Measurements from ENCODE around the gene ARIH2.
A peak's percentile ranks its signal among the peaks of the same experiment; 100 is the strongest.

ARIH2 gene

DNA sequence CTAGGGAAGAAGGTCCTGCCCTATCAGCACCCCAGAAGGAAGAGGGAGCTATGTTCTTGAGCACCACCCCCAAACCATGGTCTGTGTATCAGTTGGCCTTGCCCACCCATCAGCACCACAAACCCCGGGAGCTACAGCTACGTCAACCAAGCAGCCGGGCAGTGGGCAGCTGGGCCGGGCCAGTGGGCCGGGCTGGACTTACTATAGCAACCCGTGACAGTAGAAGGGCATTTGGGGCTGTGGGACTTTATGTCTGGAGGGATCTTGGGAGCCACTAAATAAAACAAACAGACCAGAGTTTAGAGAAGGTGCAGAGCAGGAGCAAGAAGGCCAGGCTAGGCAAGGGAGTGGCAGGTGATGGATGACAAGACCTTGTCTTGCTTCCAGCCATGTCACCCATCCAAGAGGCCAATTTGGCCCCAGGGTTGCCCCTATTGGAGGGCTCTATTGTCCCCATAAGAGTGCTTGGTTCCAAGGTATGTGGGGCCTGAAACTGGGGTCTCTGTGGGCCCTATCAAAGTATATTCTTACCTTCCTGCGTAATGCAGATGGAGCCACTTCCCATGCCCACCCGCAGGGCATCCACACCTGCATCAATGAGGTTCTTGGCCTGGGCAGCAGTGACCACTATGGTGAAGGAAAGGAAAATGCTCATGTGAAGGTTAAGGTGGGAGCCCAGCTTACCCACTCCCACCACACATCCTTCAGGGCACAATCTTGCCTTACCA is 107.3 kb downstream of the ARIH2 start:
- H3K79me2 ChIP-seq (ENCODE audit: insufficient read depth, low read length) = peaks cover 30% of the 10 kb centered on the region
- H3K9me3 ChIP-seq (ENCODE audit: insufficient read depth, low read length) = no peaks in the 10 kb centered on the region
- no peak overlapping the region for H2AFZ ChIP-seq (ENCODE audit: low read depth, low read length, severe bottlenecking)
- no peaks in the 10 kb centered on the region for H3K9me2 ChIP-seq (replicated peaks; ENCODE audit: insufficient read depth, low read length)
- peak overlapping the region; percentile 61 for H3K27ac ChIP-seq (ENCODE audit: low read depth, low read length)
- H3K27me3 ChIP-seq (ENCODE audit: low read length) = no peaks in the 10 kb centered on the region
- H3K9ac ChIP-seq (ENCODE audit: low read length) = no peak overlapping the region
- H3K36me3 ChIP-seq (ENCODE audit: low read length) = 0 out of 2 replicates have a peak, but pooled peaks cover 11% of the 10 kb centered on the region
- H3K4me2 ChIP-seq (ENCODE audit: low read depth, low read length, poor library complexity, severe bottlenecking) = peak overlapping the region; percentile 21
- H4K20me1 ChIP-seq (ENCODE audit: low read depth, low read length) = no peaks in the 10 kb centered on the region
- H3K4me3 ChIP-seq (ENCODE audit: insufficient read depth, low read length, poor library complexity, severe bottlenecking) = no peak overlapping the region
- peaks cover 33% of the 10 kb centered on the region for H3F3A ChIP-seq (ENCODE audit: insufficient read depth)
- TF ChIP-seq, protein P1, sequence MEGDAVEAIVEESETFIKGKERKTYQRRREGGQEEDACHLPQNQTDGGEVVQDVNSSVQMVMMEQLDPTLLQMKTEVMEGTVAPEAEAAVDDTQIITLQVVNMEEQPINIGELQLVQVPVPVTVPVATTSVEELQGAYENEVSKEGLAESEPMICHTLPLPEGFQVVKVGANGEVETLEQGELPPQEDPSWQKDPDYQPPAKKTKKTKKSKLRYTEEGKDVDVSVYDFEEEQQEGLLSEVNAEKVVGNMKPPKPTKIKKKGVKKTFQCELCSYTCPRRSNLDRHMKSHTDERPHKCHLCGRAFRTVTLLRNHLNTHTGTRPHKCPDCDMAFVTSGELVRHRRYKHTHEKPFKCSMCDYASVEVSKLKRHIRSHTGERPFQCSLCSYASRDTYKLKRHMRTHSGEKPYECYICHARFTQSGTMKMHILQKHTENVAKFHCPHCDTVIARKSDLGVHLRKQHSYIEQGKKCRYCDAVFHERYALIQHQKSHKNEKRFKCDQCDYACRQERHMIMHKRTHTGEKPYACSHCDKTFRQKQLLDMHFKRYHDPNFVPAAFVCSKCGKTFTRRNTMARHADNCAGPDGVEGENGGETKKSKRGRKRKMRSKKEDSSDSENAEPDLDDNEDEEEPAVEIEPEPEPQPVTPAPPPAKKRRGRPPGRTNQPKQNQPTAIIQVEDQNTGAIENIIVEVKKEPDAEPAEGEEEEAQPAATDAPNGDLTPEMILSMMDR (IDR thresholded peaks at IDR 0.05; ENCODE audit: insufficient read depth, low read length, poor library complexity, severe bottlenecking) = no peak
- no peak for TF ChIP-seq EZH2phosphoT487 (conservative IDR thresholded peaks at IDR 0.05; ENCODE audit: low read length)

DNA sequence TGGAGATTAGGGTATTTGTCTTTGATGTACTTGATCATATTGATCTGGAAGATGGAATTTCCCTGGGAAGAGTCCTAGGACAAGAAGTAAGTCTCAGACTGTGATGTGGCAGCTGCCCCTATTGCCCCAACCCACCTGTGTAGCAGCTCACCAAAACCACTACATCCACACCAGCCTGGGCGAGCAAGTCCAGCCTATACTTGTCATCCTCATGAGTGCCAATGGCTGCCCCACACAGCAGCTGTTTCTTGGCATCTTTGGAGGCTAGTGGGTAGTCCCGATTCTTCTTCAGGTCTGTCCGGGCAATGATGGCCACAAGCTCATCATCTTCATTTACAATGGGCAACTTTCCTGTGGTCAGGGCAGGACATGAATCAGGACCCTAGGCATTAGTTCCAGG is 107.9 kb downstream of the ARIH2 start:
- H2AFZ ChIP-seq (ENCODE audit: low read depth, low read length, severe bottlenecking) = no peak overlapping the region
- H3K9me2 ChIP-seq (replicated peaks; ENCODE audit: insufficient read depth, low read length) = no peaks in the 10 kb centered on the region
- TF ChIP-seq EZH2phosphoT487 (conservative IDR thresholded peaks at IDR 0.05; ENCODE audit: low read length) = no peak
- TF ChIP-seq, protein P1 (IDR thresholded peaks at IDR 0.05; ENCODE audit: insufficient read depth, low read length, poor library complexity, severe bottlenecking) = no peak
- H3F3A ChIP-seq (ENCODE audit: insufficient read depth) = peaks cover 33% of the 10 kb centered on the region
- H4K20me1 ChIP-seq (ENCODE audit: low read depth, low read length) = no peaks in the 10 kb centered on the region
- peaks cover 30% of the 10 kb centered on the region for H3K79me2 ChIP-seq (ENCODE audit: insufficient read depth, low read length)
- no peak overlapping the region for H3K4me3 ChIP-seq (ENCODE audit: insufficient read depth, low read length, poor library complexity, severe bottlenecking)
- H3K9ac ChIP-seq (ENCODE audit: low read length) = no peak overlapping the region
- no peak overlapping the region for H3K4me2 ChIP-seq (ENCODE audit: low read depth, low read length, poor library complexity, severe bottlenecking)
- H3K27ac ChIP-seq (ENCODE audit: low read depth, low read length) = no peak overlapping the region
- H3K27me3 ChIP-seq (ENCODE audit: low read length) = no peaks in the 10 kb centered on the region
- H3K9me3 ChIP-seq (ENCODE audit: insufficient read depth, low read length) = no peaks in the 10 kb centered on the region
- 0 out of 2 replicates have a peak, but pooled peaks cover 11% of the 10 kb centered on the region for H3K36me3 ChIP-seq (ENCODE audit: low read length)

DNA sequence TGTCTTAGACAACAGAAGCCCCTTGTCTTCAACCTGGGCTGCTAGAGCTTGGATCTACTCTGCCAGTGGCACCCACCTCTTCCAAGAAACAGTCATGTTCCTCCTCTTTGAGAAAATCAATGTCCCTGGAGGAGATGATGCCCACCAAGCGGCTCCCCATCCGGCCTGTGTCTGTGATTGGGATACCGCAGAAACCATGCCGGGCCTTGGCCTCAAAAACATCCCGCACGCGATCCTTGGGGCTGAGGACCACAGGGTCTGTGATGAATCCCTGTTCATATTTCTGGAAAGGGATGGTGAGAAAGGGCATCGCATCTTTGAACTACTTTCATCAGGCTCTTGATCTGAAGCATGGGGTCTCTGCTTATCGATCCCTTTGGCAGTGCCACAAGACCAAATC is 109.0 kb downstream of the ARIH2 start:
- Histone ChIP-seq H3K27ac (ENCODE audit: low read depth, low read length) (0 out of 2 replicates have a peak overlapping the region, but pooled peaks have one; percentile 59), H3K79me2 (ENCODE audit: insufficient read depth, low read length) (peaks cover 25% of the 10 kb centered on the region), H3K9ac (ENCODE audit: low read length) (peak overlapping the region; percentile 83; the same call in 1 of the 2 replicates), H3K4me3 (ENCODE audit: insufficient read depth, low read length, poor library complexity, severe bottlenecking) (no peak overlapping the region), H4K20me1 (ENCODE audit: low read depth, low read length) (no peaks in the 10 kb centered on the region), H3F3A (ENCODE audit: insufficient read depth) (peaks cover 33% of the 10 kb centered on the region), H2AFZ (ENCODE audit: low read depth, low read length, severe bottlenecking) (no peak overlapping the region), H3K9me3 (ENCODE audit: insufficient read depth, low read length) (no peaks in the 10 kb centered on the region), H3K9me2 (replicated peaks; ENCODE audit: insufficient read depth, low read length) (no peaks in the 10 kb centered on the region), H3K4me2 (ENCODE audit: low read depth, low read length, poor library complexity, severe bottlenecking) (peak overlapping the region; percentile 68), H3K27me3 (ENCODE audit: low read length) (no peaks in the 10 kb centered on the region), H3K36me3 (ENCODE audit: low read length) (0 out of 2 replicates have a peak, but pooled peaks cover 11% of the 10 kb centered on the region)
- TF ChIP-seq, protein P1 (IDR thresholded peaks at IDR 0.05; ENCODE audit: insufficient read depth, low read length, poor library complexity, severe bottlenecking) = no peak
- no peak for TF ChIP-seq EZH2phosphoT487 (conservative IDR thresholded peaks at IDR 0.05; ENCODE audit: low read length)
